Measurements from ENCODE around the gene MAP1LC3B2. TPM values are rescaled to one million over a fixed set of nuclear protein-coding genes. Genes with fewer than 3 reads are reported as not detected.

Gene MAP1LC3B2
- total RNA-seq, result 3.2 TPM
- long read RNA-seq, result 0 reads

DNA sequence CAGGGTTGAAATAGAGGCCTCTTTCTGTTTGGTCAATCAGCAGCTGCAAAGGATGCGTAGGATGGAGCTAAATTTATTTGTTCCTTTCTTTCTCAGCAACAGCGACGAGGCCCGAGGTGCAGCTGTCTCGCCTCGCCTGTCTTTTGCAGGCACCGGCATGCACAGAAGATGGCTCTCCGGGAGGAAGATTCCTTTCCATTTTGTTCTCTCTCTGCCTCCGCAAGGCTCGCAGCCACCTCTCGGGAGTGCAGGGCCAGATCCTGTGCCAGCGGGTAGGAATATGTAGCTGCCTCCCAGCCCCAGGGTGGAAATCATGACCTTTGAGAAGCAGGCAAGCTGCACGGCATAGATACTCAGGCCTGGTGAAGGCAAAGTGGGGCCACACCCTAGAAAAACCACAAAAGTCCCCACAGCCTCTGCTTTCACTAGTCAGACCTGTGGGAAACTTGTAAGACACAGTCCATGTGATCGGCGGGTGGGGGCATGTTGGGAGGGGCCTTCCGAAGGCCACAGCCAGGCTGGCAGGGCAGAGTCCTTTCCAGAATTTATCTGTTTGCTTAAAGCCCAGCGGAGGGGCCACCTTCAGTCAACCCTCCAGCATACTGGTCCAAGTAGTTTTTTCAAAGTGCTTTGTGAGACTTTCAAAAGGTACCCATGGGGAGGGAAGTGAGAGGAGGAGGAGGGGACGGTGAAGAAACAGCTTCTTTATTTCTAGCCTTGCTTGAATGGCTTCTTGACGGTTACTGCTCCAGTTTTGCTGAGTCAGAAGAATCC, at the start of gene MAP1LC3B2:
TSS of gene MAP1LC3B2 (plus strand) at position 220 of the 774 bp plus-strand sequence. CDS start 16,562 bp downstream, outside the sequence.
- peak; percentile 39 for DNase-seq
- intact Hi-C loops (cut with micrococcal nuclease), result no loop called here
- peak; percentile 85 for ATAC-seq

DNA sequence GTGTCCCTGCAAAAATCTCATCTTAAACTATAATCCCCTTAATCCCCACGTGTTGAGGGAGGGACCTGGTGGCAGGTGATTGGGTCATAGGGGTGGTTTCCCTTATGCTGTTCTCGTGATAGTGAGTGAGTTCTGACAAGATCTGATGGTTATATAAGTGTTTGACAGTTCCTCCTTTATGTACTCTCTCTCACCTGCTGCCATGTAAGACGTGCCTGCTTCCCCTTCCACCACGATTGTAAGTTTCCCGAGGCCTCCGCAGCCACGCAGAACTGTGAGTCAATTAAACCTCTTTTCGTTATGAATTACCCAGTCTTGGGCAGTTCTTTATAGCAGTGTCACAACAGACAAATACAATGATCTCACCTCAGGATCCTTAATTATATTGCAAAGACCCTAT, 45.2 kb upstream of the MAP1LC3B2 start:
- DNase-seq, result no peak
- no peak for ATAC-seq
- intact Hi-C loops (cut with micrococcal nuclease), result no loop called here

DNA sequence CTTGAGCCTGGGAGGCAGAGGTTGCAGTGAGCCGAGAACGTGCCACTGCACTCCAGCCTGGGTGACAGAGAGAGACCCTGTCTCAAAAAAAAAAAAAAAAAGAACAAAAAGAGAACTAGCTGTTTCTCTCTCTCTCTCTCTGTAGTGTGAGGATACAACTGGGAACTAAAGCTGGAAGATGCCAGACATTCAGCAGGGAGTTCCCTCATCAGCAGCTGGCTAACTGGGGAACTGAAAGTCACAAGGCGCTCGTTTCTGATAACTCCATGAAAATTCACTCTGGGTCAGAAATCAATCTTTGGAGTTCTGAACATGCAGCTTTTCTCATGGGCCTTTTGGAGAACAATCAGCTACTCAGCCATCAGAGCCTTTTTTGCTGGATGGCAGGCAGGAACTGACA, 43.5 kb upstream of the MAP1LC3B2 start:
- intact Hi-C loops (cut with micrococcal nuclease), result no loop called here
- DNase-seq (no peak), ATAC-seq (peak; percentile 65)

DNA sequence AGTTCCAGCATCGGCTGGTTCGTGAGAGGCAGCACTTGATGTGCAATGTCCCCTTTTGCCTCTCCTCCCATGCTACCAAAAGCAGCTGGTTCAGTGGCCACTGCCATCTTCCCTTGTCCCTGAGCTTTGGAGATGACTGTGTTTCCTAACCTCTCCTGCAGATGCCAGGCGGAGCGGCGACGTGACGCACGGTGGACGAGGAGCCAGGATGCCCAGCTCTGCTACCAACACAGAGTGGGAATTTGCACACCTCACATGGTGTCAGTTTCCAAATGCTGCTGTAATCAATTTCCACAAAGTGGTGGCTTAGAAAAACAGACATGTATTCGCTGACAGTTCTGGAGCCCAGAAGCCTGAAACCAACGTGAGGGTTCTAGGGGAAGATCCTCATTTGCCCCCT, 42.5 kb upstream of the MAP1LC3B2 start:
- DNase-seq (no peak), ATAC-seq (no peak)
- intact Hi-C loops (cut with micrococcal nuclease), result no loop called here

DNA sequence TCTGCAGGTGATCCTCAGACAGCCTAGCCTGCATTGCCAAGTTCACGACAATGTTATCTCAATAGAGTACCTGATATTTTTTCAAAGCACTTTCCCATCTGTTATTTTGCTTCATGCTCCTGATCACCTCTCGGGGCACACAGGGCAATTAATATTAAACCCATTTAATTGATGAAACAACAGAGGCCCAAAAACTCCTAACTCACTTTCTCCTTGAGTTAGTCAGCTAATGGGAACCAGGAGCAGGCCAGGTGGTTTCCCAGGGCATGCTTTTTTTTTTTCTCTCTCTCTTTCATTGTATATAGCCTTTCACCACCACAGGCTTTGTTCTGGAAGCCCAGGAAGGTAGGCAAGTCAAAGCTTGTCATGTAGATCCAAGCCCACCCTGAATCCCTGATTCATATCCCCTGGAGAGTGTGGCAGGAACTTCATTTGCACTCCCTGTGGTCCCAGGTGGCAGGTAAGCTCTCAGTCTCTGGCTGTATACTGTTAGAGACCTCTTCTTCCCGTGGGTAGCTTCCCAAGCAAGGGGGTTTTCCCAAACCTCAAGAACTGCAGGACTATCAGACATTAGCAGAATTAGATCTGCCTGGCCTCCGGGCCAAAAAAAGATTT, 41.6 kb upstream of the MAP1LC3B2 start:
- no peak for ATAC-seq
- DNase-seq, result no peak
- intact Hi-C loops (cut with micrococcal nuclease), result no loop called here

DNA sequence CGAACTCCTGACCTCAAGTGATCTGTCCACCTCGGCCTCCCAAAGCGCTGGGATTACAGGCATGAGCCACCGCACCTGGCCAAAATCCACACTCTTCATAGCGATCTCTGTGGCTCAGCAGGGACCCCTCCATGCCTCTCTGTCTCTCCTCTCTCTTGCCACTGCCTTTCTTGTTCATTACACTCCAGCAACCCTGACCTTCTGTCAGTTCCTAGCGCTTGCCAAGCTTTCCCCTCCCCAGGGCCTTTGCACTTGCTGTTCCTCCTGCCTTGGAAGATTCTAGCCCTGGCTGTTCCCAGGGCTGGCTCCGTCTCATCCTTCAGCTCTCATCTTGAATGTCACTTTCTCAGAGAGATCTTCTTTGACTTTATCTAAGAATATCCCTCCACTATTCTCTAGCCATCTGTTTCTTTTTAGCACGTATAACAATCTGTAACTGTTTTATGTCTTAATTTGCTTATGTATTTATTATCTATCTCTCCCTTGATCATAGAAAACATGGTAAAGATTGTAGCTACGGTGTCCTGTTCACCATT, 38.9 kb upstream of the MAP1LC3B2 start:
- no peak for DNase-seq
- ATAC-seq, result no peak
- intact Hi-C loops (cut with micrococcal nuclease), result no loop called here

DNA sequence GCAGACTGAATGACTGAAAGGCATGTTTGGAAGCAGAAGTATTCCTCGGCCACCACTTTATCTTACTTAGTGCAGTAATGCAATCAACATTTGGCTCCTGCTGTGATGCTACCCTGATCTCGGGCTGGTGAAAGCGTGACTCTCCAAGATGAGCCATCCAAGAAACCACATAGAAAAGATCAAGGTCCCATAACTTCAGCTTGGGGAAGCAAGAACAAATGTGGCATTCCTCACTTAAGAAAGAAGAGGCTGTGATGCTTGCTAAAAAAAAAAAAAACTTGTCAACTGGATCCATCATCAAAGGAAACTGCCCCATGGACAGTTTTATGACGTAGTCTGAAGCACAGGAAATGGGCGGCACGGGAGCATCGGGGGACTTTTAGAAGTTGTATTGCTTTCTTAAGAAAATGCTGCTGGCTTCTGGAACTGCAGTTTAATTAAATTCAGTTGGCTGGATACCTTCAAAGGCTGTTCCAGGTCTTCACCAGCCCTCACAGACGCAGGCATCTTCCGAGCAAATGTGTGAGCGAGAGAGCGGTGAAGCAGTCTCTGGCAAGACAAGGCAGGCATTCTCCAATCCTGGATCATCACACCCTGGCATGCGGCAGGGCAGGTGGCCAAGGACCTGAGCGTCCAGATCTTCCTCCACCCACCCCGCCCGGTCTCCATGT, 38.2 kb upstream of the MAP1LC3B2 start:
- no peak for ATAC-seq
- no peak for DNase-seq
- intact Hi-C loops (cut with micrococcal nuclease), result no loop called here

DNA sequence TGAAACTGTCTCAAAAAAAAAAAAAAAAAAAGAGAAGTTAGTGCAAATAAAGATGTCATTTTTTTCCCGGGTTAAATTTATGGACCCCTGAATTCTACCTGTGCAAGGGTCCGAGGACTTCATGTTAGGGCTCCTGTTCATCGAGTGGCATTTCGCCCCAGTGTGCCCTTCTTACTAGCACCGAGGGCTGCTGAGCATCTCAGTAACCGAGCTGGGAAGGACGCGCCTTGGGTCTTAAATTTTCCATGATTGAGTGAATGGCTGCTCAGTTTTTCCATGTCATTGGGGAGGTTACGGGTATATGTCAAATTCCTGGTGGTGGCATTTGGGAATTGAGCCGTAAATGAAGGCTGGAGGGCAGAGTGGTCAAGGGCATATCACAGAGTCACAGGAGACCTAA, 34.9 kb upstream of the MAP1LC3B2 start:
- intact Hi-C loops (cut with micrococcal nuclease), result no loop called here
- ATAC-seq (no peak), DNase-seq (no peak)

DNA sequence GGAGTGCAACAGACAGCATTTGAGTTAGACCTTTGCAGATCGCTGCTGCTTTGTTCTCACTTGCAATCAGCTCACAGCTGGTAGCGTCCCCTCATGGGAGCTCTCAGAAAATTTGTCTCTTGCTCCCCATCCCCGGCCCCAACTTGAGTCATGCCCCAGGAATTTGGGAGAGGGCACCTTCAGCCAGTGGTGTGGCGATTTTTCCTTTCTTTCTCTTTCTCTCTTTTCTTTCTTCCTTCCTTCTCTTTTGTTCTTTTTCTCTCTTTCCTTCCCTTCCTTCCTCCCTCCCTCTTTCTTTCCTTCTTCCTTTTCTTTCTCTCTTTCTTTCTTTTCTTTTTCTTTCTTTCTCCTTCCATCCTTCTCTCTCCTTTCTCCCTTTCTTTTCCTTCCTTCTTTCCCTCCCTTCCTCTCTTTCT, 34.2 kb upstream of the MAP1LC3B2 start:
- intact Hi-C loops (cut with micrococcal nuclease), result no loop called here
- ATAC-seq (no peak), DNase-seq (no peak)

DNA sequence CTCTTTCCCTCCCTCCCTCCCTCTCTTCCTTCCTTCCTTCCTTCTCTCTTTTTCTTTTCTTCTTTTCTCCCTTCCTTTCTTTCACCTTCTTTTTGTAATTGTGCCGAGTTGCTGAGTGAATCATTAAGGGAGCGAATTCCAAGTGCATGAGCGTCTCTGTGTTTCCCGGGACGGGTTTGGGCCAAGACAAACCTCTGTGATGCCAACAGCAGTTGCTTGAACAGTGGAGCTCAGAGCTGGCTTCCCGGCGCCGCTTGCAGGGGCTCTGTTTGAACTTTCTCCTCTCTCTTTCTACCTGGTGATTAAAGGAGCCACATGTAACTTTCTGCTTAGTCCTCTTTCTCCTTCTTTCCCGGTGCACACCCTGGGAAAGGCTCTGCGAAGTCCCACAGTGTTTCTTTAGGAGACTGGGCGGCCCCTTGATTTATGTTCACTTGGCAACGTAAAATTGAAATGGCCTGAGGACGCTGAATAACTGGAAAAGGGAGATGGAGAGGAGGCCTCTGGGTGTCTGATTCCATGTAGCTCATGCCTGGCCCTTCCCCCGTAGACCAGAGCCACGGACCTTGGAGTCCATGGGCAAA, 33.7 kb upstream of the MAP1LC3B2 start:
- intact Hi-C loops (cut with micrococcal nuclease), result no loop called here
- ATAC-seq, result peak; percentile 93
- DNase-seq, result peak; percentile 64

DNA sequence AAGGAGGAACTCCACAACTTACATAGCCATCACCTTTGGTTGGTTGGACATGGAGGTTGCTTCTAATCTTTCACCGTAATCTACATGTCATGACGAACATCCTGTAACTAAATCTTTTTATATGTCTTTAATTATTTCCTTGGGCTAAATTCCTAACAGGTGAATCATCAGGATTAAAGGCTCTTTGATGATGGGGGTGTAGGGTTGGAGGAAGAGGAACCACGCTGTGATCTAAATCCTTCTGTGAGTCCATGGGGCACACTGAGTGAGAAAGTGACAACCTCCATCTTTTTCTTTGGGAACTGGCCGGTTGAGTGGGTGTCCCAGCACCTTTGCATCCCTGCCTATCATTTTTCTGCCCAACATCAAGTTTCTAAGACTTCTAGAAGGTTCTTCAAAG, 31.1 kb upstream of the MAP1LC3B2 start:
- DNase-seq (no peak), ATAC-seq (no peak)
- intact Hi-C loops (cut with micrococcal nuclease), result no loop called here

DNA sequence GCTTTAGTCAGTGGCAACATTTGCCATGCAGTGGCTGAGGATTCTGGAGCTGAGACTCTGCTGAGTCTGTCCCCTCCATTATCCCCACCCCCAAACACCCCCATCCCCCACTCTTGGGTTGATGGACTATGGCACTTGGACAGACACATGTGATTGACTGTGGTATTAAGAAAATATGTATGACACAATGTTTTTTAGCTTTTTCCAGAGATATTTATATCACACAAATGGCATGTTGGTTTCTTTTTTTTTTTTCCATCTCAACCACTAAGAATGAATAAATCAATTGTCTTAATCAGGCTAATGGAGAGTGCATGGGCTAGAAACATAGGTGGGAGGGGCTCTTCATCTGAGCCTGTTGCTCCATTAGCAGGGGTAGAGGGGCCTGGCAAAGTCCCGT, 30.7 kb upstream of the MAP1LC3B2 start:
- DNase-seq (no peak), ATAC-seq (no peak)
- intact Hi-C loops (cut with micrococcal nuclease), result no loop called here

DNA sequence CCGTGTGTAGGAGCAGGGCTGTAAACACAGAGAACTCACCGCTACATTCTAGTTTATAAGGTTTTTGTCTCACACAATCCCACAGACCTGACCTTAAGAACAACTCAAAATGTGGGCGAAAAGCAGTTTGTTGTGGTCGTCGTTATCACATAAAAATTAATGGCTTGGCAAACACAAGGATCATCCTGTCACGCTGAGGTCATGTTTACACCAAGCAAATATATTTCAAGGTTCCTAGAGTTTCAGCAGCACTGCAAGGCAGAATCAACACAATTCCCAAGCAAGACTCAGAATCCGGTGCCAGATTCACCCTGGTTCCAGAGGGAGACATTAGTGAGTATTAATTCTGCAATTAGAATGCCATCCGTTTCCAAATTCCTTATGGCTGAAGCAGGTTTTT, 30.1 kb upstream of the MAP1LC3B2 start:
- DNase-seq (no peak), ATAC-seq (no peak)
- intact Hi-C loops (cut with micrococcal nuclease), result no loop called here

DNA sequence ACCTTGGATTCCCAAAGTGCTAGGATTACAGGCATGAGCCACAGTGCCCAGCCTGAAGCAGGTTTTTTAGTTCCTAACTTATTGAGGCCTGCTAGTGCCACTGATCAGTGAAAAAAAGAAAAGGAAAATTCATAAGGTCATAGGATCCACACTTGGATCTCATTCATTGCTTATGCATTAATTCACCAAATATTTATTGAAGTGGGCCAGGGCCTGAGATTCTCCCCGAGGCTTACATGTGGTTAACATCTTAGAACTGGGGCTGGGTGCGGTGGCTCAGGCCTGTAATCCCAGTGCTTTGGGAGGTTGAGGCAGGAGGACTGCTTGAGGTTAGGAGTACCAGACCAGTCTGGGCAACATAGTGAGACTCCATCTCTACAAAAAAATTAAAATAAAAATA, 29.5 kb upstream of the MAP1LC3B2 start:
- ATAC-seq (no peak), DNase-seq (no peak)
- intact Hi-C loops (cut with micrococcal nuclease), result no loop called here

DNA sequence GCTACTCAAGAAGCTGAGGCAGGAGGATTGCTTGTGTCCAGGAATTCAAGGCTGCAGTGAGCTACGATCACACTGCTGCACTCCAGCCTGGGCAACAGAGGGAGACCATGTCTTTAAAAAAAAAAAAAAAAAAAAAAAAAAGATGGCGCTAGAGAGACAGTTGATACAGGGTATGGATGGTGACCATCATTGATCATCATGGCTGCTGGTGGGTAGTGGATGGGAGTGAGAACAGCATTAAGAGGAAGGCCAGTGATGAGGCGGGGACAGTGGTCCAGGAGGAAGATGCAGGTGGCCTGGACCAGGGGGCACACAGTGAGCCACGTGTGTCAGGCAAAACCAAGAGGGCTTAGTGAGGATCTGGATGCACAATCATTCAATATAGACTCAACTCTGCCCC, 26.8 kb upstream of the MAP1LC3B2 start:
- no peak for DNase-seq
- intact Hi-C loops (cut with micrococcal nuclease), result no loop called here
- no peak for ATAC-seq

DNA sequence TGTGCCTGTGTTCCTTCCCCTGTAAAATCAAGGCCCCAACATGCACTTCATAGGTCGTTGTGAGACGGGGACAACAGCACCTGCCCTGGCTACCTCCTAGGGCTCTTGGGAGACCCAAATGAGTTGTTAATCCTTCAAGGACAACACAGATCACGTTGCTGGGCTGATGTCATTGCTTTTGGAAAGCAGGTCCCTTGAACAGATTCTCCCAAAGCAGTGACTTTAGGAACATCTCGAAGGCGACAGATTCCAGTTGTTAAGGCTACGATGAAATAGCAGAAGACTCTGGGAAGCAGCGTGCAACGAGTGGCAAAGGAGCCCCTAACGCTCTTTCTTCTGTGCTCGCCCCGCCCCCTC, 26.2 kb upstream of the MAP1LC3B2 start:
- DNase-seq, result no peak
- intact Hi-C loops (cut with micrococcal nuclease), result no loop called here
- no peak for ATAC-seq

DNA sequence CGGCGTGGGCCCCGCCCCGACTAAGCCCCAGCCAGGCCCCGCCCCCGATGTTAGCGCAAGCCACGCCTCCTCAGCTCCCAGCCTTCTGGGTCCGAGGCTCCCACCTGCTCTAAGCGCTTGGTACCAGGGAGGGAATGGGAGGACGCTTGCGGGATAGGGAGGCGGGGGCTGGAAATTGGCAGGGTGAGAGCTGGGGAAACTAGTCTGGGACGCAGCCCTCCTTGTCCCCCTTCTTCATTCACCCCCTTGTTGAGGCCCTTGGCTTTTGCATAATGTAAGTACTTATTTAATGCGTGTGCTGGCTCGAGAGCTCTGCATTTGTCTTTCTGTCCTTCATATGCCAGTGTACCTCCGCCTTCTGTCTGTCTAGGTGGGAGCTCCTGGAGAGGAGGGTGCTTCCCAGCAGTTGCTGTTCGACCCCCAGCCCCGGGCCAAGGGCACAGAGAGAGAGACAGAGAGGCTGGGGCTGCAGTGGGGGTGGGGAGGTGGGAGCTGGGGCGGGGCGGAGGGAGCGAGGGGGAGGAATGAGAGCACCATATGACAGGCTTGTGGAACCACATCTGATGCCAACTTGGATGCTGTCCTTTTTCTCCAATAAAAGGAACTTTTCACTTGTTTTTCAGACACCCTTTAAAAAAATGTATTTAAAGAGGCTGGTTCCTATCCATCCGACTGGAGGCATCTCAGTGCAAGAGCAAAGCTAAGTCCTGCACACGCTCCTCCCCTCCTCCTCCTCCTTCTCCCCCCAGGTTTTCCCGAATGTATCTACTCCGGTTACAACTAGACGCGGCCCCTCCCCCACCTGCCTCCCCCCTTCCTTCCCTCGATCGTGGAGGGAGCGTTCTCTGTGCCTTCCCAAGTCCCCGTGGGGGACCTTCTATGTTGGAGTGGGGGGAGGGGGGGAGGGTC, 25.6 kb upstream of the MAP1LC3B2 start:
- ATAC-seq, result peak; percentile 89
- peak; percentile 82 for DNase-seq
- intact Hi-C loops (cut with micrococcal nuclease), result no loop called here

DNA sequence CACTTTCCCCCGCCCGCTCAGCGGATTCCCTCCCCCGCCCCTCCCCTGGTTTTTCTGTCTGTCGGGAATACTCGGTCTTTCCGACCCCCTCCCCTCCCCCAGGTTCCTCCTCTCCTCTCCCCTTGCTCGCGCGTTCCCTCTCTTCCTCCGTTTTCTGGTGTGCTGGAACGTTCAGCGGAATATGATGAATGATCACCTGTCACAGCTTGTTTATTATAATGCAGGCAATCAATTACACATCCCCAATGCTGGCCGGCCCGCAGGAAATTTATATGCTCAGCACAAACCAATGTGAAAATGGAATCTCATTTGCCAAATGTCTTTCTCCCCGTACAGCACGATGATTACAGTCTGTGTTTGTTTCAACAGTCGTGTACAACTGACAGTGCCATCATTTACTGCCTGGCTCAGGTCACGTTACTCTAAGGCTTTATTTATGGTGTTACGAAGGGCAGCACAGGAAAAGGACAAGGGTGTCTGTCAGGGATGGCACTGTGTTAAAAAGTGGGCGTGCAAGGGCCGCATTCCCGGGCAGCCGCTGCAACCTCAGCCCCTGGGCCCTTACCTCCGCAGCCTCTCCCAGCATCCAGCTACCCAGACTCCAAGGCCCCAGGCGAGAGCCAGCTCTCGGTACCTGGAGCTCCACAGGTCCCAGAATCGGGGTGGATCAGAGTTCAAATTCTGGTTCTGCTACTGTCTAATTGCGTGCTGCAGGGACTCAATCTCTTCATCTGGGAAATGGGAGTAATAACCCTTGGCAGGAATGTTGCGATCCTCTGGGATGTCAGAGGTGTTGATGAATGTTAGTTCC, 24.7 kb upstream of the MAP1LC3B2 start:
- no peak for DNase-seq
- no peak for ATAC-seq
- intact Hi-C loops (cut with micrococcal nuclease), result no loop called here

Measured in left ventricle myocardium superior (tissue), 1 donor.